PC-3 (cell line): Measurements from ENCODE around the gene LIPC.

Experiments used
- EZH2 ChIP-seq: fragments of 300-600 bp; sonication (generic); IDR thresholded peaks from one replicate; pipeline ENCODE4 v1.6.1; 2017; ENCODE audit warnings: antibody characterized with exemption, mild to moderate bottlenecking, low read length; ENCODE audit not compliant: unreplicated experiment
- EZH2phosphoT487 ChIP-seq: fragments of 300-600 bp; sonication (generic); IDR thresholded peaks from 2 replicates; pipeline ENCODE4 v1.6.1; 2018; ENCODE audit warnings: mild to moderate bottlenecking, antibody characterized with exemption, low read length, borderline replicate concordance
- TF ChIP-seq, protein P1 (sequence below): fragments of 300-600 bp; sonication (generic); conservative IDR thresholded peaks from 2 replicates; pipeline ENCODE4 v1.5.1; 2017; ENCODE audit warnings: antibody characterized with exemption, low read depth, mild to moderate bottlenecking, low read length

DNA sequence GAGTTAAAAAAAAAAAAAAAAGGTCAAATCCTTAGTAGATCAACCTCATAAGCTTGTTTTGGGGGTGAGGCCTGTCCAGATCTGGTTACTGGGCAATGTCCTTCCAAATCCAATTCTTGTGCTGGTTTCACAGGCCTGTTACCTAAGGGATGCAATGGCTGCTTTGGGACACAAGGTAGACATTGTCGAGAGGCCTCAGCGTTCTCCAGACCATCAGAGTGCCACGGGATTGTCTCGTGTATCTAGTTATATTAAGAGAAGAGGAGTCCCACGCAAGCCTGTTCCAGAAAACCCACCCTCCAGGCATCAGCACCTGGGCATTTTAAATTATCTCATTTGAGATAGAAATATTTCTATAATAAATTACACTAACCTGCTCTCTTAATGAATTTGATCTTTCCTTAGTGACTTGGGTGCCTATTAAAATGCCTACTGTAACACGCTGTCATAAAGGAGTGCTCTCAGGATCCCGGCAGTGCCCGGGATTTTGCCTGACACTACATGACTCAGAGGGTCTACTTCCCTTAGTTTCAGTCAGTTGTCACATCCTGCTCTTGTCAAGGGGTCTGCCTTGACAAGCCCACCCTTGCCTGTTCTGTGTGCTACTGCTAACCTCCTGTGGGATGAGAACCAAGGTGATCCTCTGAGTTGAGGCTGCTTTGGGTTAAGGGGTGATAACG lies 116.0 kb downstream of the LIPC start:
- TF ChIP-seq, protein P1, sequence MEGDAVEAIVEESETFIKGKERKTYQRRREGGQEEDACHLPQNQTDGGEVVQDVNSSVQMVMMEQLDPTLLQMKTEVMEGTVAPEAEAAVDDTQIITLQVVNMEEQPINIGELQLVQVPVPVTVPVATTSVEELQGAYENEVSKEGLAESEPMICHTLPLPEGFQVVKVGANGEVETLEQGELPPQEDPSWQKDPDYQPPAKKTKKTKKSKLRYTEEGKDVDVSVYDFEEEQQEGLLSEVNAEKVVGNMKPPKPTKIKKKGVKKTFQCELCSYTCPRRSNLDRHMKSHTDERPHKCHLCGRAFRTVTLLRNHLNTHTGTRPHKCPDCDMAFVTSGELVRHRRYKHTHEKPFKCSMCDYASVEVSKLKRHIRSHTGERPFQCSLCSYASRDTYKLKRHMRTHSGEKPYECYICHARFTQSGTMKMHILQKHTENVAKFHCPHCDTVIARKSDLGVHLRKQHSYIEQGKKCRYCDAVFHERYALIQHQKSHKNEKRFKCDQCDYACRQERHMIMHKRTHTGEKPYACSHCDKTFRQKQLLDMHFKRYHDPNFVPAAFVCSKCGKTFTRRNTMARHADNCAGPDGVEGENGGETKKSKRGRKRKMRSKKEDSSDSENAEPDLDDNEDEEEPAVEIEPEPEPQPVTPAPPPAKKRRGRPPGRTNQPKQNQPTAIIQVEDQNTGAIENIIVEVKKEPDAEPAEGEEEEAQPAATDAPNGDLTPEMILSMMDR, result no peak
- TF ChIP-seq EZH2phosphoT487, result no peak
- TF ChIP-seq EZH2, result no peak
